OCI-LY3 (cell line): ENCODE measurements around the gene ZSCAN21.

Experiments
- H2AFZ ChIP-seq: fragments of 200-600, 300-600 bp; shearing (Covaris generic); 2 replicates; pipeline ENCODE4 v1.6.0; 2014; ENCODE audit warnings: antibody characterized with exemption, low read depth, low read length
- H3K27ac ChIP-seq: fragments of 200-600, 300-600 bp; sonication (generic); 2 replicates; pipeline ENCODE4 v1.5.1; 2014; ENCODE audit warnings: mild to moderate bottlenecking, low read length, moderate library complexity, mixed read lengths
- H3K27me3 ChIP-seq: fragments of 200-600, 300-600 bp; sonication (generic); 2 replicates; pipeline ENCODE4 v1.6.1; 2014; ENCODE audit warnings: low read depth, low read length, mixed read lengths
- H3K36me3 ChIP-seq: fragments of 200-600, 300-600 bp; sonication (generic); replicated peaks from 2 replicates; pipeline ENCODE3; 2014; ENCODE audit warnings: low read depth, low read length, mixed read lengths
- H3K4me1 ChIP-seq: fragments of 300-600, 200-600 bp; sonication (generic); 2 replicates; pipeline ENCODE4 v1.6.1; 2014; ENCODE audit warnings: low read length, mixed read lengths
- H3K4me2 ChIP-seq: fragments of 200-600, 300-600 bp; sonication (generic); 2 replicates; pipeline ENCODE4 v1.6.1; 2014; ENCODE audit warnings: low read length, mixed read lengths
- H3K4me3 ChIP-seq: fragments of 300-600, 200-600 bp; sonication (generic); 2 replicates; pipeline ENCODE4 v1.5.1; 2014; ENCODE audit warnings: antibody characterized with exemption, mild to moderate bottlenecking, low read length, moderate library complexity
- H3K79me2 ChIP-seq: fragments of 300-600, 200-600 bp; shearing (Covaris generic); 2 replicates; pipeline ENCODE4 v1.6.1; 2014; ENCODE audit warnings: mild to moderate bottlenecking, low read length, mixed read lengths
- H3K9ac ChIP-seq: fragments of 300-600, 200-600 bp; shearing (Covaris generic); 2 replicates; pipeline ENCODE4 v1.6.0; 2014; ENCODE audit warnings: mild to moderate bottlenecking, low read length, moderate library complexity
- H3K9me3 ChIP-seq: fragments of 200-600, 300-600 bp; shearing (Covaris generic); 2 replicates; pipeline ENCODE4 v1.6.1; 2014; ENCODE audit warnings: low read length, mixed read lengths; ENCODE audit not compliant: insufficient read depth
- H4K20me1 ChIP-seq: fragments of 200-600, 300-600 bp; sonication (generic); 2 replicates; pipeline ENCODE4 v1.6.1; 2016; ENCODE audit warnings: low read length, mixed read lengths; ENCODE audit not compliant: insufficient read depth
- EZH2phosphoT487 ChIP-seq: fragments of 200-600 bp; shearing (Covaris generic); IDR thresholded peaks from 2 replicates; pipeline ENCODE4 v1.6.1; 2018; ENCODE audit warnings: antibody characterized with exemption, mixed run types, low read depth
- TF ChIP-seq, protein P1 (sequence below): fragments of 200-600, 300-600 bp; sonication (generic); IDR thresholded peaks from 2 replicates; pipeline ENCODE4 v1.5.1; 2014; ENCODE audit warnings: antibody characterized with exemption, low read length, low read depth

The ZSCAN21 gene

GRCh38 chr7:100023526-100023925, 26.0 kb upstream of the ZSCAN21 start:
- Histone ChIP-seq H3K36me3 (peaks cover 28% of the 10 kb centered on the region), H3K9me3 (no peaks in the 10 kb centered on the region), H3K79me2 (peaks cover 39% of the 10 kb centered on the region), H4K20me1 (0 out of 2 replicates have a peak, but pooled peaks cover 3% of the 10 kb centered on the region), H3K4me2 (no peak overlapping the region), H2AFZ (no peak overlapping the region), H3K27me3 (no peaks in the 10 kb centered on the region), H3K4me3 (no peak overlapping the region), H3K27ac (no peak overlapping the region), H3K9ac (no peak overlapping the region), H3K4me1 (peaks cover 11% of the 10 kb centered on the region)
- TF ChIP-seq EZH2phosphoT487: no peak
- TF ChIP-seq, protein P1, sequence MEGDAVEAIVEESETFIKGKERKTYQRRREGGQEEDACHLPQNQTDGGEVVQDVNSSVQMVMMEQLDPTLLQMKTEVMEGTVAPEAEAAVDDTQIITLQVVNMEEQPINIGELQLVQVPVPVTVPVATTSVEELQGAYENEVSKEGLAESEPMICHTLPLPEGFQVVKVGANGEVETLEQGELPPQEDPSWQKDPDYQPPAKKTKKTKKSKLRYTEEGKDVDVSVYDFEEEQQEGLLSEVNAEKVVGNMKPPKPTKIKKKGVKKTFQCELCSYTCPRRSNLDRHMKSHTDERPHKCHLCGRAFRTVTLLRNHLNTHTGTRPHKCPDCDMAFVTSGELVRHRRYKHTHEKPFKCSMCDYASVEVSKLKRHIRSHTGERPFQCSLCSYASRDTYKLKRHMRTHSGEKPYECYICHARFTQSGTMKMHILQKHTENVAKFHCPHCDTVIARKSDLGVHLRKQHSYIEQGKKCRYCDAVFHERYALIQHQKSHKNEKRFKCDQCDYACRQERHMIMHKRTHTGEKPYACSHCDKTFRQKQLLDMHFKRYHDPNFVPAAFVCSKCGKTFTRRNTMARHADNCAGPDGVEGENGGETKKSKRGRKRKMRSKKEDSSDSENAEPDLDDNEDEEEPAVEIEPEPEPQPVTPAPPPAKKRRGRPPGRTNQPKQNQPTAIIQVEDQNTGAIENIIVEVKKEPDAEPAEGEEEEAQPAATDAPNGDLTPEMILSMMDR: no peak

DNA sequence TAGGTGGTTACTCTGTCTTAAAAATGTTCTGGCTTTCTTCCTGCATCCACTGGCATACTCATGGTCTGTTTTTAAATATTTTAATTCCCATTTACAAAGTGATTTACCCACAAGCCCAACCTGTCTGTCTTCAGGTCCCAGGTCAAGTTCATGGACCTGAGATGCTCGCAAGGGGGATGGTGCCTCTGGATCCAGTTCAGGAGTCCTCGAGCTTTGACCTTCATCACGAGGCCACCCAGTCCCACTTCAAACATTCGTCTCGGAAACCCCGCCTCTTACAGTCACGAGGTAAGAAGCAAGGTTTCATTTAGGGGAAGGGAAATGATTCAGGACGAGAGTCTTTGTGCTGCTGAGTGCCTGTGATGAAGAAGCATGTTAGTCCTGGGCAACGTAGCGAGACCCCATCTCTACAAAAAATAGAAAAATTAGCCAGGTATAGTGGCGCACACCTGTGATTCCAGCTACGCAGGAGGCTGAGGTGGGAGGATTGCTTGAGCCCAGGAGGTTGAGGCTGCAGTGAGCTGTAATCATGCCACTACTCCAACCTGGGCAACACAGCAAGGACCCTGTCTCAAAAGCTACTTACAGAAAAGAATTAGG, 25.5 kb upstream of the ZSCAN21 start:
- Histone ChIP-seq H3K27ac (no peak overlapping the region), H3K4me3 (no peak overlapping the region), H3K79me2 (peaks cover 33% of the 10 kb centered on the region), H3K27me3 (no peaks in the 10 kb centered on the region), H3K9ac (no peak overlapping the region), H3K36me3 (peaks cover 25% of the 10 kb centered on the region), H4K20me1 (no peaks in the 10 kb centered on the region), H3K4me1 (peaks cover 11% of the 10 kb centered on the region), H3K9me3 (no peaks in the 10 kb centered on the region), H3K4me2 (no peak overlapping the region), H2AFZ (no peak overlapping the region)
- TF ChIP-seq, protein P1: no peak
- TF ChIP-seq EZH2phosphoT487: no peak

GRCh38 chr7:100027197-100027596, 22.4 kb upstream of the ZSCAN21 start:
- Histone ChIP-seq H3K36me3 (peaks cover 27% of the 10 kb centered on the region), H3K79me2 (peaks cover 4% of the 10 kb centered on the region; the same call in 1 of the 2 replicates), H3K4me1 (peaks cover 11% of the 10 kb centered on the region), H3K4me3 (no peak overlapping the region), H3K27me3 (no peaks in the 10 kb centered on the region), H4K20me1 (no peaks in the 10 kb centered on the region), H2AFZ (no peak overlapping the region), H3K27ac (no peak overlapping the region), H3K9ac (no peak overlapping the region), H3K9me3 (no peaks in the 10 kb centered on the region), H3K4me2 (no peak overlapping the region)
- TF ChIP-seq EZH2phosphoT487: no peak
- TF ChIP-seq, protein P1: no peak

- Histone ChIP-seq H3K4me1 (peaks cover 11% of the 10 kb centered on the region), H3K36me3 (peaks cover 27% of the 10 kb centered on the region), H3K27ac (no peak overlapping the region), H2AFZ (no peak overlapping the region), H3K4me2 (no peak overlapping the region), H3K27me3 (no peaks in the 10 kb centered on the region), H4K20me1 (no peaks in the 10 kb centered on the region), H3K79me2 (no peaks in the 10 kb centered on the region), H3K4me3 (no peak overlapping the region), H3K9ac (no peak overlapping the region), H3K9me3 (no peaks in the 10 kb centered on the region)
- TF ChIP-seq EZH2phosphoT487: no peak
- TF ChIP-seq, protein P1: no peak
These were observed 20.0 kb upstream of the ZSCAN21 start for GRCh38 chr7:100029596-100029995.
